GM10248 (cell line): Measurements from ENCODE around the gene PDZK1IP1.

Experiments
- CTCF ChIA-PET: fragments of 300-600 bp; sonication (Branson Sonifier 250); formaldehyde crosslinking; extraction: SDS; loops from one replicate; lab custom pipeline; 2021; ENCODE audit warnings: antibody characterized with exemption; lab: Yijun Ruan, JAX
- POLR2A ChIA-PET: fragments of 350-650 bp; sonication (Branson Sonifier 250); formaldehyde crosslinking; extraction: SDS; loops from one replicate; lab custom pipeline; 2020; ENCODE audit warnings: antibody characterized with exemption; lab: Yijun Ruan, JAX
- DNase-seq: peaks from one replicate; pipeline ENCODE4 v3.0.0; 2012; ENCODE audit errors: extremely low spot score
- CTCF ChIP-seq: IDR thresholded peaks from 2 replicates; pipeline ENCODE4 v1.5.1; 2012; ENCODE audit warnings: mild to moderate bottlenecking, low read depth; ENCODE audit errors: extremely low read depth, missing control alignments, control extremely low read depth

The PDZK1IP1 gene

DNA sequence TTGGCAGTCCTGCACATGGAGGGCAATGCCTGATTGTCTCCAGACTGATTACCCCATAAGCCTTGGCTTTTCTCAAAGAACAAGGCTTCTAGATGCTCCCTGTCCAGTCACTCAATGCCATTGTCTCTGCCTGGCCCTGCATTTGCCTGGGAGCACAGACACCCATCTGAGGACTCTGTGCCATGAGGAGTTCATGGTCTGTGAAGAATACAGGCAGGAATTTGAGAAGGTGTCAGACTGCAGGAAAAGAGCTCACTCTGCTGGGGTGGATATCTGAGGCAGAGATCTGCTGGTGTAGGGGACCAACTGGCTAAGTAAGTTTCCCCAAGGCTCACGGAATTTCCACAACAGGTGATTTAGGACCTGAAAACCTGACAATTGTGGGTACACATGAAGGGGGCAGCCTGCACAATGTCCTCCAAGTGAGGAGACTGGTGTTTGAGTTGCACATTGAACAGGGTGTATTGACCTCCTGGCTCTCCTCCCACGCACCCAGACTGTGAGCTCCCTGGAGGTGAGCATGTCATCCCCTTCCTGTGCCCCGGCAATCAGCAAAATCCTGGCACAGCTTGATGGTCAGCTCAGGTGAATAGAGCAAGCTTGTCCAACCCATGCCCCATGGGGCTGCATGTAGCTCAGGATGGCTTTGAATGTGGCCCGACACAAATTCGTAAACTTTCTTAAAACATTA lies 51.8 kb downstream of the PDZK1IP1 start:
- no peak for DNase-seq
- TF ChIP-seq CTCF: no peak
- POLR2A ChIA-PET: interaction anchor here (0.6 kb wide), 1 partner anchor 27 kb away, joined by 6 read pairs; no protein-coding TSS in a partner anchor
- CTCF ChIA-PET: interaction anchor here (1.0 kb wide), 1 partner anchor 37 kb away, joined by 3 read pairs; no protein-coding TSS in a partner anchor

GRCh38 chr1:47137198-47137597 lies 52.6 kb downstream of the PDZK1IP1 start, which contains the start of gene CYP4A22:
CYP4A22 (plus strand) TSS chr1:47137441; CDS start chr1:47137486, 45 bp downstream.
- DNase-seq: no peak
- POLR2A ChIA-PET: no interaction called here
- CTCF ChIA-PET: no interaction called here
- no peak for TF ChIP-seq CTCF
